Bronchial epithelial cell (primary cell): ENCODE results near the gene DYNLT1. TPM values are rescaled to one million over a fixed set of nuclear protein-coding genes. Genes with fewer than 3 reads are reported as not detected.
"Not testable (repeated sequence)": the region's sequence is repeated elsewhere in the genome, so short reads cannot be mapped to it uniquely, and the experiment has no call there.

Source experiments
- DNase-seq: peaks from one replicate; pipeline ENCODE4 v3.0.0-alpha.2; 2010; ENCODE audit warnings: low read depth
- FAIRE-seq: peaks from 2 replicates; lab custom pipeline; 2011; peaks lifted over from hg19 to GRCh38; lab: Jason Lieb, UNC
- H3K27me3 ChIP-seq: 2 replicates; pipeline ENCODE4 v1.5.1; 2011; ENCODE audit warnings: low read length; ENCODE audit not compliant: control insufficient read depth, insufficient read depth
- H3K36me3 ChIP-seq: 2 replicates; pipeline ENCODE4 v1.5.1; 2011; ENCODE audit warnings: low read length; ENCODE audit not compliant: control insufficient read depth, insufficient read depth
- H3K4me3 ChIP-seq: 2 replicates; pipeline ENCODE4 v1.5.1; 2011; ENCODE audit warnings: mild to moderate bottlenecking, low read depth, low read length, control low read depth
- total RNA-seq: library from RNA; depleted of rRNA; stranded (reverse); fragments of >200 nt; gene quantifications from 2 replicates; pipeline ENCODE4 v1.2.1, GENCODE V29; 2014
- TF ChIP-seq, protein P1 (sequence below): IDR thresholded peaks from 2 replicates; pipeline ENCODE4 v1.5.1; 2011; ENCODE audit warnings: mild to moderate bottlenecking, moderate library complexity, low read length, control low read depth, inconsistent platforms; ENCODE audit not compliant: insufficient read depth, severe bottlenecking

The DYNLT1 gene
- total RNA-seq, 1 donor from 2014 or later, result 43.4 TPM

DNA sequence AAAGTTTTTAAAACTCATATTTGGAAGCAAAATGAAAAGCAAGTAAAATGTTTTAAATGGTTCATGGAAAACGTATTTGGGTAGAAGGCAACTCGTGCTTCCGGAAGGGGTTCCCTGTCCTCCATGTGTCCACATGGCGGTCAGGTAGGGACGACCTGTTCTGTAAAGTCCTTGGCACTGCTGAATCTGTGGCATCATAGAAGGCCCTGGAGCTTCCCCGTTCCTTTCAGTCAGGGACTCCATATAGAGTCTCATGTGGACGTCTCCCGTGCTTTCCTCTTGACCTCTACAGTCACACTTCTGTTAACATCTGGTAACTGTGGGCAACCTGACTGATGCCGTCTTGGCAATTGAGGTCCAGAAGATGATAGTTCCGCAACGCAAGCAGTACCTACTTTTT is 11.4 kb downstream of the DYNLT1 start:
- TF ChIP-seq, protein P1, sequence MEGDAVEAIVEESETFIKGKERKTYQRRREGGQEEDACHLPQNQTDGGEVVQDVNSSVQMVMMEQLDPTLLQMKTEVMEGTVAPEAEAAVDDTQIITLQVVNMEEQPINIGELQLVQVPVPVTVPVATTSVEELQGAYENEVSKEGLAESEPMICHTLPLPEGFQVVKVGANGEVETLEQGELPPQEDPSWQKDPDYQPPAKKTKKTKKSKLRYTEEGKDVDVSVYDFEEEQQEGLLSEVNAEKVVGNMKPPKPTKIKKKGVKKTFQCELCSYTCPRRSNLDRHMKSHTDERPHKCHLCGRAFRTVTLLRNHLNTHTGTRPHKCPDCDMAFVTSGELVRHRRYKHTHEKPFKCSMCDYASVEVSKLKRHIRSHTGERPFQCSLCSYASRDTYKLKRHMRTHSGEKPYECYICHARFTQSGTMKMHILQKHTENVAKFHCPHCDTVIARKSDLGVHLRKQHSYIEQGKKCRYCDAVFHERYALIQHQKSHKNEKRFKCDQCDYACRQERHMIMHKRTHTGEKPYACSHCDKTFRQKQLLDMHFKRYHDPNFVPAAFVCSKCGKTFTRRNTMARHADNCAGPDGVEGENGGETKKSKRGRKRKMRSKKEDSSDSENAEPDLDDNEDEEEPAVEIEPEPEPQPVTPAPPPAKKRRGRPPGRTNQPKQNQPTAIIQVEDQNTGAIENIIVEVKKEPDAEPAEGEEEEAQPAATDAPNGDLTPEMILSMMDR, result no peak
- Histone ChIP-seq H3K27me3 (no peaks in the 10 kb centered on the region), H3K36me3 (peaks cover 14% of the 10 kb centered on the region), H3K4me3 (no peak overlapping the region)
- no peak for DNase-seq
- no peak for FAIRE-seq

DNA sequence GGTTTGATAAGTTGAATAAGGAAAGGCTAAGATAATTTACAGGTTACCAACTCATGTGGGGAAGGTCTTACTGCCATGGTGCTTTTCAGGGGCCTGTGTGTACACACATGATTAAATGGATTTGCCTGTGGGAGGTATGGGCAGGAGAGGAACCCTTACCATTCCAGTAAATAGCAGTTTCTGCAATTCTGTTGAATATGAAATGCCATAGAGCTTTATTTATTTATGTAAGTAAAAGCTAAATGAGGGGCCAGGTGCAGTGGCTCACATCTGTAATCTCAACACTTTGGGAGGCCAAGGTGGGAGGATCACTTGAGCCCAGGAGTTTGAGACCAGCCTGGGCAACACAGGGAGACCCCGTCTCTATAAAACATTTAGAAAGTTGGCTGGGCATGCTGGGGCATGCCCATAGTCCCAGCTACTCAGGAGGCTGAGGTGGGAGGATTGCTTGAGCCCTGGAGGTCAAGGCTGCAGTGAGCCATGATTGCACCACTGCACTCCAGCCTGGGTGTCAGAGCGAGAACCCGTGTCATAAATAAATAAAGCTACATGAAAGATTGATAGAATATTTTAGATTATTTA is 11.9 kb downstream of the DYNLT1 start:
- FAIRE-seq, H3K4me3 ChIP-seq, H3K27me3 ChIP-seq, DNase-seq: not testable (repeated sequence)
- H3K36me3 ChIP-seq, result peaks cover 16% of the 10 kb centered on the region

DNA sequence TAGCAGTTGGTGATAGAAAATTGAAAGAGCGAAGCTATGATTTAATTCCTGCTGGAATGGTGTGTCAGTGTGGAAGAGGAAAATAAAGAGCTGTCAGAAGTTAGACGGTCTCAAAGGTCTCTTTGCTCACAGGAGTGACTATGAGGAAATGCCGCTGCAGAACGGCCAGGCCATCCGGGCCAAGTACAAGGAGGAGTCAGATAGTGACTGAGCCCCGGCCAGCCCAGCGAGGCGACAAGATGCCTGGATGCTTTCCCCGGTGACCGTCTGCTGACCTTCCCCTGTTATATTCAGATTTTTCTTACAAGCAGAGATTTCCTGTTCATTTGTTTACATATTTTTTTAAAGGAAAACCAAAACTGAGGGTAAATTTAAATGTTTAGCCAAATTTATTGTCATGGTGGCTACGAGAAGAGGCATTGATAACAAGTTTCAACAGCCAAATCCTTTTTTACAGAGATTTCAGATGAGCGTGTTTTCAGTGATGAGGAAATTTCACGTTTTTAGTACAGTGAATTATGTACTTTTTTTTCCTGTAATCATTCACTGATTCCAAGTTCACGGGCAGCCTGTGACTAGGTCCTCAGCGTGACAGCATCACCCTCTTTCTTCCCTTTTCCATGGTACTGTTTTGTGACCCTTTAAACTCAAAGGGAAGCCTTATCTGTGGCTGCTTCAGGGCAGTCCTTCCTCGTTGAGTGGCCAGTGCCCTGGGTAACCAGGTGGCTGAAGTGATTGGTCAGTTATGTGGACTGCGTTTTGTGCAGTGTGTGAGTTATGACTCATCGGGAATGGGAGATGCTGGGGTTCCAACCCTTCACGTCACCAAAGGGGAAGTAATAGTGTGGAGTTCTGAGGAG is 12.6 kb downstream of the DYNLT1 start:
- Histone ChIP-seq H3K36me3 (peaks cover 13% of the 10 kb centered on the region), H3K4me3 (no peak overlapping the region), H3K27me3 (no peaks in the 10 kb centered on the region)
- no peak for FAIRE-seq
- DNase-seq, result peak; percentile 64
- TF ChIP-seq, protein P1, result no peak

DNA sequence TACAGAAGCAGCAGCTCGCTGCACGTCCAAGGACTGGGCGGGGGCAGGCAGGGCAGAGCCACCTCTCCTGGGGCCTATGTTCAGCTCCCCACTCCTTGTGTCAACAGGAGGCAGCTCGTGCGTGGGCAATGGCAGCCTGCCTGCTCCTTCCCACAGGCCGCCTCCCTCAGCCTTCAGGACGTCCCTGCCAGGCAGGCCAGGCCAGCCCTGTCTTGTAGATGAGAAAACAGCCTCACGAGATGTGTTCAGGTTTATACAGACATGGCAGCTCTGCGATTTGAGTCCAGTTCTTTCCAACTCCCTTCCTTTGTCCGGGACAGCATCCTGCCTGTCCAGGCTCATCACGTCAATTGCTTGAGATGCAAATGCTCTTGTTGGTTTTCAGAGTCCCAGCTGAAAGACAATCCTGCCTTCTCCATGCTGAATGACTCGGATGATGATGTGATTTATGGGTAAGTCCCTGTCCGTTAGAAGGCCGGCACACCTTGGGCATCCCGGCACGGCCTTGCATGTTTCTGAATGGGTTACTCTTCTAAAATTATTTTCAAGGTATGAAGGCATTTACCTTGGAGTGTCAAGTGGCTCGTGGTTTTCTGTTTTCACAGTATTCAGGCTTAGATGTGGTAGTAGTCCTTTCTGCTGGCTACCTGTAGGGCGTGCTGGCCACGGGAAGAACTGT is 13.5 kb downstream of the DYNLT1 start:
- TF ChIP-seq, protein P1, result no peak
- peaks cover 16% of the 10 kb centered on the region for H3K36me3 ChIP-seq
- no peak overlapping the region for H3K4me3 ChIP-seq
- no peaks in the 10 kb centered on the region for H3K27me3 ChIP-seq
- DNase-seq, result peak; percentile 74
- FAIRE-seq, result peak; percentile 95

DNA sequence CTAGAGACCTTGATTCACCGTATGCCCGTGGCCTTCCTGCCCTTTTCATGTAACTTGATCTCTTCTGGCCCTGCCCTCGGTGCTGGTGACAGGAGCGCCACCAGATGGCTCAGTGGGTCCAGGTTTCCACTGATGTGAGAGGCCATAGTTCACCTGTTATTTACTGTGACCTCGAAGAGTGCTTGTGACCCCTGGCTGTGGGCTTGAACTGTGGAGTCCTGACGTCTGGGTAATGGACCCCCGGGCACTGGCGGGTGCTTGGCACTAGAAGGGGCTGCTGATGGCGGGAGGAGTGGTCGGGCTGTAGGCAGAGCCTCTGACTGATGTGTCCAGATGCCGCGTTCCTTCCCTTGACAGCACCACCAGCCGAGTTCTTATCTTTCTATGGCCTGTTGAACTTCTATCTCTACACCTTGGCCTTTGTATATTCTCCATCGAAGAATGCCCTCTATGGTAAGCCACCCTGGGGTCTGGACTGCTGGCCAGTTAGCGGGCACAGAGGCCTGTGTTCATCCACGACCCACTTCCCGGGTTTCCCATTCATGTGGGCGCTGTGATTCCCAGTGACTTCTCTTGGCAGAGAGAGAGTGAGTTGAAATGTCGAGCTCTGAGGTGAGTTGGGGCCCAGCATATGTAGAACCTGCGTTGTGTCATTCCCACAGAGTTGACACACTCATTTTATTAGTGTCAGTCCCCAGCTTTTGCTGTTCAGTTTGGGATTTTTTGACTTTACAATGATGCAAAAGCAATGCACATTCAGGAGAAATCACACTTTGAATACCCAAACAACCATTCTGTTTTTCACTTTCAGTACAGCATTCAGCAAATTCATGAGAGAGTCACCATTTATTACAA is 14.9 kb downstream of the DYNLT1 start:
- no peak for DNase-seq
- H3K27me3 ChIP-seq, result no peaks in the 10 kb centered on the region
- FAIRE-seq, result no peak
- TF ChIP-seq, protein P1, result peak; percentile 16
- no peak overlapping the region for H3K4me3 ChIP-seq
- peaks cover 20% of the 10 kb centered on the region for H3K36me3 ChIP-seq

DNA sequence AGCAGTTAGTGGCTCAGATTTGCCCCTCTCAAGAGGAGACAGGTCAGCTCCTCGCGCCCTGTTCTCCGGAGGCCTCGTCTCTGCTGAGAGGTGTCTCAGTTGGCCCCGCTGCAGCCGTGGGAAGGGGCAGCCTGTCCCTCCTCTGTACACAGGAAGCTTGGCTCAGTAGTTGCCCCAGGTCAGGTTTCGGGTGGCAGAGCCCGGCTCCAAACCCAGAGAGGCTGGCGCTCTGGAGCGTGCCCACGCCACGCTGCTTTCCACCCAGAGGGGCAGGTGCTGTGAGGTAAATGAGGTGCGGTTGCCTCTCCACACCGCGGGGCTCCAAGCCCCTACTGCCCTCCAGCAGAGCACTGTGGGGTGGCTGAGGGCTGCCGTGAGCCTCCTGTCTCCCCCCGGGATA is 16.0 kb downstream of the DYNLT1 start:
- no peak for DNase-seq
- FAIRE-seq, result no peak
- no peak overlapping the region for H3K4me3 ChIP-seq
- TF ChIP-seq, protein P1, result no peak
- H3K36me3 ChIP-seq, result peaks cover 23% of the 10 kb centered on the region
- no peaks in the 10 kb centered on the region for H3K27me3 ChIP-seq
